ENCODE results near the gene SRRD. TPM values are rescaled to one million over a fixed set of nuclear protein-coding genes. Genes with fewer than 3 reads are reported as not detected.

Gene SRRD
- total and polyA plus RNA-seq, 2 experiments from 2014 or later = 20.2 to 25.7 TPM

GRCh38 chr22:26540119-26540518 lies 56.4 kb downstream of the SRRD start:
- Histone ChIP-seq H3K9me2 (ENCODE audit: insufficient read depth) (no peaks in the 10 kb centered on the region), H3K4me3 (no peak overlapping the region), H3K4me2 (ENCODE audit: unreplicated experiment) (no peak overlapping the region), H2AFZ (no peak overlapping the region), H4K20me1 (ENCODE audit: insufficient read depth) (no peaks in the 10 kb centered on the region), H3K9ac (no peak overlapping the region), H3K27ac (no peak overlapping the region), H3K36me3 (ENCODE audit: low read depth) (peaks cover 6% of the 10 kb centered on the region; the same call in 1 of the 2 replicates), H3K4me1 (ENCODE audit: insufficient read depth) (no peaks in the 10 kb centered on the region), H3K9me3 (ENCODE audit: low read depth) (no peaks in the 10 kb centered on the region), H3K79me2 (ENCODE audit: insufficient read depth) (peaks cover 6% of the 10 kb centered on the region; the same call in 1 of the 2 replicates), H3F3A (ENCODE audit: insufficient read depth) (no peaks in the 10 kb centered on the region), H3K27me3 (replicated peaks; ENCODE audit: insufficient read depth) (no peaks in the 10 kb centered on the region)
- no peak for DNase-seq
- in situ Hi-C loops (cut with MboI) = no loop called here
- WGBS, 2 experiments (ENCODE audit: low coverage in 1 of 2, low lambda C conversion rate in 2 of 2, missing lambda C conversion rate in 2 of 2) = 90 to 98% methylated on average over 2 of the region's 2 CpGs
- TF ChIP-seq EZH2phosphoT487 (IDR thresholded peaks at IDR 0.05; ENCODE audit: insufficient read depth, low read depth) (no peak), EZH2 (IDR thresholded peaks at IDR 0.05; ENCODE audit: insufficient read depth, poor library complexity, severe bottlenecking) (no peak)

- TF ChIP-seq EZH2 (IDR thresholded peaks at IDR 0.05; ENCODE audit: insufficient read depth, poor library complexity, severe bottlenecking) (no peak), EZH2phosphoT487 (IDR thresholded peaks at IDR 0.05; ENCODE audit: insufficient read depth, low read depth) (no peak)
- no peak overlapping the region for H3K9ac ChIP-seq
- no peak overlapping the region for H2AFZ ChIP-seq
- no peaks in the 10 kb centered on the region for H3K9me3 ChIP-seq (ENCODE audit: low read depth)
- DNase-seq = no peak
- H3K27me3 ChIP-seq (replicated peaks; ENCODE audit: insufficient read depth) = no peaks in the 10 kb centered on the region
- in situ Hi-C loops (cut with MboI) = no loop called here
- no peak overlapping the region for H3K27ac ChIP-seq
- no peaks in the 10 kb centered on the region for H3F3A ChIP-seq (ENCODE audit: insufficient read depth)
- H3K79me2 ChIP-seq (ENCODE audit: insufficient read depth) = peaks cover 17% of the 10 kb centered on the region; the same call in 1 of the 2 replicates
- H4K20me1 ChIP-seq (ENCODE audit: insufficient read depth) = no peaks in the 10 kb centered on the region
- WGBS, 2 experiments (ENCODE audit: low coverage in 1 of 2, low lambda C conversion rate in 2 of 2, missing lambda C conversion rate in 2 of 2) = 94 to 98% methylated on average over 44 to 47 of the region's 47 CpGs
- no peak overlapping the region for H3K4me2 ChIP-seq (ENCODE audit: unreplicated experiment)
- no peaks in the 10 kb centered on the region for H3K4me1 ChIP-seq (ENCODE audit: insufficient read depth)
- H3K9me2 ChIP-seq (ENCODE audit: insufficient read depth) = no peaks in the 10 kb centered on the region
- peaks cover 3% of the 10 kb centered on the region; the same call in 1 of the 2 replicates for H3K36me3 ChIP-seq (ENCODE audit: low read depth)
- no peak overlapping the region for H3K4me3 ChIP-seq
Measured at GRCh38 chr22:26541167-26541819, 57.6 kb downstream of the SRRD start.

- Histone ChIP-seq H3K4me1 (ENCODE audit: insufficient read depth) (no peaks in the 10 kb centered on the region), H2AFZ (no peak overlapping the region), H3K9me3 (ENCODE audit: low read depth) (no peaks in the 10 kb centered on the region), H3K27me3 (replicated peaks; ENCODE audit: insufficient read depth) (no peaks in the 10 kb centered on the region), H3K4me2 (ENCODE audit: unreplicated experiment) (no peak overlapping the region), H3K36me3 (ENCODE audit: low read depth) (no peaks in the 10 kb centered on the region), H3K9me2 (ENCODE audit: insufficient read depth) (no peaks in the 10 kb centered on the region), H3K4me3 (no peak overlapping the region), H3K9ac (no peak overlapping the region), H4K20me1 (ENCODE audit: insufficient read depth) (no peaks in the 10 kb centered on the region), H3K79me2 (ENCODE audit: insufficient read depth) (peaks cover 21% of the 10 kb centered on the region), H3F3A (ENCODE audit: insufficient read depth) (no peaks in the 10 kb centered on the region), H3K27ac (no peak overlapping the region)
- TF ChIP-seq EZH2phosphoT487 (IDR thresholded peaks at IDR 0.05; ENCODE audit: insufficient read depth, low read depth) (no peak), EZH2 (IDR thresholded peaks at IDR 0.05; ENCODE audit: insufficient read depth, poor library complexity, severe bottlenecking) (no peak)
- WGBS, 2 experiments (ENCODE audit: low coverage in 1 of 2, low lambda C conversion rate in 2 of 2, missing lambda C conversion rate in 2 of 2) = 90 to 97% methylated on average over 3 of the region's 3 CpGs
- no peak for DNase-seq
- in situ Hi-C loops (cut with MboI) = no loop called here
Measured at GRCh38 chr22:26542831-26543230, 59.2 kb downstream of the SRRD start.

Other genes with a start within 250 kb of the SRRD start
- 1.4 and 1.8 TPM in 2 replicates for gene ASPHD2, start 54.6 kb upstream of the SRRD start, total RNA-seq (2014; rRNA removed; shearing (Covaris generic))
- gene ASPHD2, start 54.6 kb upstream of the SRRD start, polyA plus RNA-seq (2016; fragmentation: Nextera tagmentation; extraction: Ambion mirVana) = 0.73 and 1.6 TPM in 2 replicates
- gene HPS4, start 94 bp upstream of the SRRD start, total RNA-seq (2014; rRNA removed; shearing (Covaris generic)) = 27.1 and 27.6 TPM in 2 replicates
- gene HPS4, start 94 bp upstream of the SRRD start, polyA plus RNA-seq (2016; fragmentation: Nextera tagmentation; extraction: Ambion mirVana) = 16.2 and 17.2 TPM in 2 replicates
- 30.1 and 41.9 TPM in 2 replicates for gene TFIP11, start 28.6 kb downstream of the SRRD start, total RNA-seq (2014; rRNA removed; shearing (Covaris generic))
- gene TFIP11, start 28.6 kb downstream of the SRRD start, polyA plus RNA-seq (2016; fragmentation: Nextera tagmentation; extraction: Ambion mirVana) = 22.5 and 23.1 TPM in 2 replicates
- 38.7 and 58.3 TPM in 2 replicates for gene TPST2, start 106.3 kb downstream of the SRRD start, total RNA-seq (2014; rRNA removed; shearing (Covaris generic))
- gene TPST2, start 106.3 kb downstream of the SRRD start, polyA plus RNA-seq (2016; fragmentation: Nextera tagmentation; extraction: Ambion mirVana) = 34.1 and 35.1 TPM in 2 replicates
- gene CRYBB1, start 134.2 kb downstream of the SRRD start, total RNA-seq (2014; rRNA removed; shearing (Covaris generic)) = not detected in 2 replicates
- not detected in 2 replicates for gene CRYBB1, start 134.2 kb downstream of the SRRD start, polyA plus RNA-seq (2016; fragmentation: Nextera tagmentation; extraction: Ambion mirVana)
- not detected in 2 replicates for gene CRYBA4, start 138.1 kb downstream of the SRRD start, total RNA-seq (2014; rRNA removed; shearing (Covaris generic))
- gene CRYBA4, start 138.1 kb downstream of the SRRD start, polyA plus RNA-seq (2016; fragmentation: Nextera tagmentation; extraction: Ambion mirVana) = not detected in 2 replicates
- gene MIAT, start 173.7 kb downstream of the SRRD start, total RNA-seq (2014; rRNA removed; shearing (Covaris generic)) = 0.43 and 0.63 TPM in 2 replicates
- 0.05 and 0.23 TPM in 2 replicates for gene MIAT, start 173.7 kb downstream of the SRRD start, polyA plus RNA-seq (2016; fragmentation: Nextera tagmentation; extraction: Ambion mirVana)